EL (cell line): Measurements from ENCODE around the gene FBLN2.

Source experiments
- DNase-seq: peaks from one replicate; pipeline ENCODE4 v3.0.0-alpha.2; 2016

FBLN2 gene

GRCh38 chr3:13533885-13534301 lies 15.0 kb upstream of the FBLN2 start:
- DNase-seq: no peak

GRCh38 chr3:13535526-13535875 lies 13.4 kb upstream of the FBLN2 start:
- DNase-seq: no peak

GRCh38 chr3:13535905-13536304 lies 13.0 kb upstream of the FBLN2 start:
- DNase-seq: no peak

- DNase-seq: no peak
Observed at GRCh38 chr3:13536432-13536831, 12.5 kb upstream of the FBLN2 start.

GRCh38 chr3:13536832-13537231 lies 12.1 kb upstream of the FBLN2 start:
- no peak for DNase-seq

- DNase-seq: no peak
Observed at GRCh38 chr3:13537244-13537908, 11.5 kb upstream of the FBLN2 start.

- DNase-seq: peak; percentile 99
Observed at GRCh38 chr3:13537909-13538296, 11.0 kb upstream of the FBLN2 start.

GRCh38 chr3:13538520-13539291 lies 10.2 kb upstream of the FBLN2 start:
- no peak for DNase-seq

- peak; percentile 91 for DNase-seq
Observed at GRCh38 chr3:13539292-13539638, 9.7 kb upstream of the FBLN2 start.

- no peak for DNase-seq
Observed at GRCh38 chr3:13539671-13540070, 9.3 kb upstream of the FBLN2 start.

GRCh38 chr3:13540297-13540995 lies 8.5 kb upstream of the FBLN2 start:
- DNase-seq: peak; percentile 35

GRCh38 chr3:13541691-13542090 lies 7.2 kb upstream of the FBLN2 start:
- no peak for DNase-seq

- no peak for DNase-seq
Observed at GRCh38 chr3:13542142-13542541, 6.8 kb upstream of the FBLN2 start.

- DNase-seq: peak; percentile 96
Observed at GRCh38 chr3:13543253-13543652, 5.7 kb upstream of the FBLN2 start.

GRCh38 chr3:13544293-13544831 lies 4.6 kb upstream of the FBLN2 start:
- peak; percentile 94 for DNase-seq

GRCh38 chr3:13544951-13545651 lies 3.8 kb upstream of the FBLN2 start:
- DNase-seq: no peak

GRCh38 chr3:13545952-13546454 lies 2.9 kb upstream of the FBLN2 start:
- DNase-seq: no peak

GRCh38 chr3:13546667-13547171 lies 2.2 kb upstream of the FBLN2 start:
- DNase-seq: peak; percentile 85

GRCh38 chr3:13547591-13548371 lies 1.1 kb upstream of the FBLN2 start:
- DNase-seq: no peak

GRCh38 chr3:13549623-13550422 lies 898 bp downstream of the FBLN2 start:
- peak; percentile 31 for DNase-seq

- no peak for DNase-seq
Observed at GRCh38 chr3:13550423-13550690, 1.4 kb downstream of the FBLN2 start.
